Progenitor cell of endocrine pancreas (in vitro differentiated cells): ENCODE results near the gene RRP36. TPM values are rescaled to one million over a fixed set of nuclear protein-coding genes. Genes with fewer than 3 reads are reported as not detected.

Experiments
- DNase-seq: peaks from one replicate; pipeline ENCODE4 v3.0.0; 2021; ENCODE audit warnings: low spot score; ENCODE audit not compliant: unreplicated experiment
- H3K27ac Mint-ChIP-seq: 2 replicates; pipeline ENCODE4 v1.8.0; 2021; ENCODE audit warnings: mild to moderate bottlenecking, moderate library complexity, mixed read lengths
- H3K27me3 Mint-ChIP-seq: 2 replicates; pipeline ENCODE4 v1.8.0; 2021; ENCODE audit warnings: mixed read lengths
- H3K36me3 Mint-ChIP-seq: 2 replicates; pipeline ENCODE4 v1.8.0; 2022; ENCODE audit warnings: mixed read lengths; ENCODE audit not compliant: insufficient read depth
- H3K4me1 Mint-ChIP-seq: 2 replicates; pipeline ENCODE4 v1.8.0; 2021; ENCODE audit warnings: low read depth, mixed read lengths
- H3K4me3 Mint-ChIP-seq: 2 replicates; pipeline ENCODE4 v1.8.0; 2021; ENCODE audit warnings: low read depth, mild to moderate bottlenecking, moderate library complexity, mixed read lengths
- H3K9me3 Mint-ChIP-seq: 2 replicates; pipeline ENCODE4 v1.8.0; 2021; ENCODE audit warnings: low read depth, mixed read lengths
- CTCF ChIP-seq: fragments of 200-600 bp; sonication (generic); IDR thresholded peaks from one replicate; pipeline ENCODE4 v1.5.0; 2021; ENCODE audit warnings: antibody characterized with exemption, mild to moderate bottlenecking; ENCODE audit not compliant: unreplicated experiment
- total RNA-seq: library from RNA; stranded (reverse); gene quantifications from 2 replicates; pipeline ENCODE4 v1.2.1, GENCODE V29; 2021

Gene RRP36
- total RNA-seq, 1 donor from 2014 or later: 62.4 TPM

DNA sequence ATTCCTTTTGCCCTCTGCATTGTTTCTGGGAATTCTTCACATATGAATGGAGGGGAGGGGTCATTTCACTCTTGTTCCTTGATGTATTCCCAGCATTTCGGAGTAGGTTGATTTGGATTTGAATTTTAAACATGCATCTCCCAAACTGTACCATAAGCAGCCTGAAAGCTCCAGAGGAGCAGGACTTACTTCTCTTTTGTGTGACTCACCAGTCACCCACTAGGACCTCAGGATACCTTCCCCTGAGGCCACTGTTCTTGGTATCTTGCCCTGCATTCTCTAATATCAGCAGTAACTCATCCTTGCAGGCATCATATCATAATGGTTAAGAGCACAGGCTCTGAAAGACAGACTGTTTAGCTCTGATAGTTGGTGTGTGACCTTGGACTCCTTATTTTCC is 37.1 kb downstream of the RRP36 start:
- DNase-seq: no peak
- Mint-ChIP-seq H3K27ac (peak overlapping the region; percentile 99), H3K36me3 (peaks cover 2% of the 10 kb centered on the region), H3K27me3 (no peaks in the 10 kb centered on the region), H3K4me1 (peaks cover 27% of the 10 kb centered on the region), H3K9me3 (no peaks in the 10 kb centered on the region), H3K4me3 (peak overlapping the region; percentile 98)
- no peak for TF ChIP-seq CTCF

- peaks cover 24% of the 10 kb centered on the region for H3K4me1 Mint-ChIP-seq
- DNase-seq: peak; percentile 92
- peaks cover 5% of the 10 kb centered on the region for H3K36me3 Mint-ChIP-seq
- H3K27me3 Mint-ChIP-seq: no peaks in the 10 kb centered on the region
- H3K9me3 Mint-ChIP-seq: no peaks in the 10 kb centered on the region
- no peak for TF ChIP-seq CTCF
- H3K4me3 Mint-ChIP-seq: peak within 1 kb of the TSS; percentile 98
- H3K27ac Mint-ChIP-seq: peak within 1 kb of the TSS; percentile 99
Observed at GRCh38 chr6:43059168-43060033, 38.0 kb downstream of the RRP36 start, which contains the start of the genes KLC4 and MRPL2. KLC4 (plus strand) TSS chr6:43059631; CDS start chr6:43061336, 1,705 bp downstream. MRPL2 (minus strand) TSS chr6:43059434; CDS start chr6:43059381, 53 bp downstream.

DNA sequence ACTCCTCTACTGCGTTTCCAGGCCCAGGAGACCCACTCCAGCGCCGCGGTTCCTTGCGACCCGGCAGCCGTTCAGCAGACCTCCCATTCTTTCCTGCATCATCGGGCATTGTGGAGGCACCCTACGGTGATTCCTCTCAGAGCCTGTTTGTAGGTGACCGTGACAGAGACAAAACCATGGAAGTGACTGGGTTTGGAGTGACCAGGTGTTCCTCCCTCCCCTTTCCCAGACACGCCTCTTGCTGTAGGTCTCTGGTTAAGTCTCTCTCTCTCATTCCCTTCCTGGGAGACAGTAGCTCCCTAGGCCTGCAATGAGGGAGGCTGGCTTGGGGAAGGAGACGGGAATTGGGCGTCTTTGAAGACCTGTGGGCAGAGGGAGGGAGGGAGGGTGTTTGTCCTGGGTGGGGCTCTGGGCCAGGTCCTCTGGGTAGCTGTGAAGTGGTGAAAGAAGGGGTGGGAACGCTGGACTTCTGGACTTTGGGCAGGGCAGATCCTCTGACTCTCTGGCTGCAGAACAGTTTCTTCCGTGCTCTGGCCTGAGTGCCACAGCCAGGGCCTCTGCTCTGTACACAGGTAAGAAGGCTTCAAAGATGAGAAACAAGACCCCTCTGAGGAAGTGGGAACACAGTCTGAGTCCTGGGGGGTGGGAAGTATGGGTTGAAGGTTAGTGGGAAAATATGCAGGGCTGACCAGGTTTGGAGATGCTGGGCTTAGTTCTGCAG is 38.8 kb downstream of the RRP36 start:
- TF ChIP-seq CTCF: no peak
- Mint-ChIP-seq H3K27me3 (no peaks in the 10 kb centered on the region), H3K9me3 (no peaks in the 10 kb centered on the region), H3K36me3 (peaks cover 6% of the 10 kb centered on the region), H3K4me3 (peak overlapping the region; percentile 98), H3K4me1 (peaks cover 24% of the 10 kb centered on the region), H3K27ac (peak overlapping the region; percentile 99)
- no peak for DNase-seq

DNA sequence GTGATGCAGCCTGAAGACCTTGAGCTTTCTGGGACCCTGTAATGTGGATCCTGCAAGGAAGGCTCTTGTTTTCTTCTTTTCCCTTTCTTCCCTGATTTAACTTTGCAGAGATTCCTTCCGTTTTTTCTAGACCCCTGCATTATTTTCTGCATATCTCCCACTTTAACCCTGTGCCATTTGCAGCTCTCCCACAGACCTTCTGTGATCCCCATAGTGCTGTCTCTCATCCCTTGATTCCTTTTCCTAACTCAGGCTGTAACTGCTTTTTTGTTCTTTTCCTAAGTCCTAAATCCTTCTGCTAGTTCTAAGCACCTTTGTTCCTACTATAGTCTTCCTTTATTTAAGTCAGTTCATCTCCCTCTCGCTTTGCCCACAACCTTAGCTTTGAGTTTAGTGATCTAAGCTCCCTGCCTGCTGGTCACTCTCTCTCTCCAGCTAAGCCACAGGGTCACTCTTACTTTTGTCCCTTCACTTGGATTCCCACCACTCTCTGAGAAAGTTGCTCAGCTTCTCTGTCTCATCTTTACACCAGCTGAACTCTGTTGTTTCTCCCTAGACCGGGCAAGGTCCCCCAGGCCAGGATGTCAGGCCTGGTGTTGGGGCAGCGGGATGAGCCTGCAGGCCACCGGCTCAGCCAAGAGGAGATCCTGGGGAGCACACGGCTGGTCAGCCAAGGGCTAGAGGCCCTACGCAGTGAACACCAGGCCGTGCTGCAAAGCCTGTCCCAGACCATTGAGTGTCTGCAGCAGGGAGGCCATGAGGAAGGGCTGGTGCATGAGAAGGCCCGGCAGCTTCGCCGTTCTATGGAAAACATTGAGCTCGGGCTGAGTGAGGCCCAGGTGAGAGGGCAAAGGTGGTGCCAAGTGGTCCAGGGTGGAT is 39.6 kb downstream of the RRP36 start:
- Mint-ChIP-seq H3K4me1 (peaks cover 24% of the 10 kb centered on the region), H3K27me3 (no peaks in the 10 kb centered on the region), H3K36me3 (peaks cover 8% of the 10 kb centered on the region), H3K9me3 (no peaks in the 10 kb centered on the region), H3K4me3 (peak overlapping the region; percentile 98), H3K27ac (peak overlapping the region; percentile 99)
- DNase-seq: no peak
- TF ChIP-seq CTCF: no peak
